Measurements from ENCODE around the gene APOBEC4. TPM values are rescaled to one million over a fixed set of nuclear protein-coding genes. Genes with fewer than 3 reads are reported as not detected.

The APOBEC4 gene
- total RNA-seq, 2 donors from 2014 or later: not detected

DNA sequence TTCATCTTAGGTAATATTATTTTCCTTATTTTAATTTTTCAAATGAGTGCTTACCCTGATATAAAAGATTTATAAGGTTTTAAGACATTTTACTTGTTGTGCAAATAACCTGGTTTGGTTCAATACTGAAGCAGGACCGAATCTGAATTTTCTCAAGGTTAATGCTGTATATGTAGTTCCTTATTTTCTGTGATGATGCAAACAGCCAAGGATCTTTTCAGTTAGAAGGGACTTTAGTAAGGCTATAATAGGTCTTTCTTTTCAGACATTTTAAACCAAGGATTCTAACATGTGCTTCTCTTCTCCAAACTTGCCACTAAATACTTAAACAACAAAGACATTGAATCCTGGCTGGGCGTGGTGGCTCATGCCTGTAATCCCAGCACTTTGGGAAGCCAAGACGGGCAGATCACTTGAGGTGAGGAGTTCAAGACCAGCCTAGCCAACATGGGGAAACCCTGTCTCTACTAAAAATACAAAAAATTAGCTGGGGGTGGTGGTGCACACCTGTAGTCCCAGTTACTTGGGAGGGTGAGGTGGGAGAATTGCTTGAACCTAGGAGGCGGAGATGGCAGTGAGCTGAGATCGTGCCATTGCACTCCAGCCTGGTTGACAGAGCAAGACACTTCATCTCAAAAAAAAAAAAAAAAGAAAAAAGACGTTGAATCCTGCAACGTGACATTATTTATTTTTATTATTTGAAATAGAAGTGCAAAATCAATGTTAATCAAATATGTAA is 14.3 kb downstream of the APOBEC4 start:
- no peak for DNase-seq
- intact Hi-C loops (cut with DNase I): no loop called here
- TF ChIP-seq, protein P1, sequence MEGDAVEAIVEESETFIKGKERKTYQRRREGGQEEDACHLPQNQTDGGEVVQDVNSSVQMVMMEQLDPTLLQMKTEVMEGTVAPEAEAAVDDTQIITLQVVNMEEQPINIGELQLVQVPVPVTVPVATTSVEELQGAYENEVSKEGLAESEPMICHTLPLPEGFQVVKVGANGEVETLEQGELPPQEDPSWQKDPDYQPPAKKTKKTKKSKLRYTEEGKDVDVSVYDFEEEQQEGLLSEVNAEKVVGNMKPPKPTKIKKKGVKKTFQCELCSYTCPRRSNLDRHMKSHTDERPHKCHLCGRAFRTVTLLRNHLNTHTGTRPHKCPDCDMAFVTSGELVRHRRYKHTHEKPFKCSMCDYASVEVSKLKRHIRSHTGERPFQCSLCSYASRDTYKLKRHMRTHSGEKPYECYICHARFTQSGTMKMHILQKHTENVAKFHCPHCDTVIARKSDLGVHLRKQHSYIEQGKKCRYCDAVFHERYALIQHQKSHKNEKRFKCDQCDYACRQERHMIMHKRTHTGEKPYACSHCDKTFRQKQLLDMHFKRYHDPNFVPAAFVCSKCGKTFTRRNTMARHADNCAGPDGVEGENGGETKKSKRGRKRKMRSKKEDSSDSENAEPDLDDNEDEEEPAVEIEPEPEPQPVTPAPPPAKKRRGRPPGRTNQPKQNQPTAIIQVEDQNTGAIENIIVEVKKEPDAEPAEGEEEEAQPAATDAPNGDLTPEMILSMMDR (IDR thresholded peaks at IDR 0.05): no peak

DNA sequence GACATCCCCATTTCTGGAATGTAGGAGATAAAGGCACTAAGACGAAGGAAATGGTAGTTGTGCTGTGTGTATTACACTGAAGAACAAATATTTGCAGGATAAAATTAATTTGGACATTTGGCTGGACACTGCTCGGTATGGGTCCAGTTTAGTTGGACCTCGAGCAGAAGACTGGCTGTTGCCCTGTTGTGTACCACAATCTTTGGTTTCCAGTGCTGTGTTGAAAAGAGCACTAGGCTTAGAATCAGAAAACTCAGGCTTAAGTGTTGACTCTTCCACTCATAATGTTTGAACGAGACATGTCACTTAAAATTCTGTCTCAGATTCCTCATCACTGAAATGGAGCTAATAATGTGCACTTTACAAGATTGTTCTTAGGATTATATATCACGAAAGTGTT is 16.3 kb downstream of the APOBEC4 start:
- peaks cover 15% of the 10 kb centered on the region for H3K4me1 ChIP-seq
- no peaks in the 10 kb centered on the region for H3K36me3 ChIP-seq
- TF ChIP-seq, protein P1 (IDR thresholded peaks at IDR 0.05): no peak
- H3K9ac ChIP-seq (ENCODE audit: low read depth in 2 of 2, low read length in 2 of 2): no peak overlapping the region
- no peaks in the 10 kb centered on the region for H3K27me3 ChIP-seq
- DNase-seq: no peak
- H3K27ac ChIP-seq: no peak overlapping the region
- intact Hi-C loops (cut with DNase I): no loop called here
- H3K9me3 ChIP-seq: no peaks in the 10 kb centered on the region
- no peak overlapping the region for H3K4me3 ChIP-seq

More for the DNA sequence above, 14.3 kb downstream of the APOBEC4 start:
- Histone ChIP-seq H3K4me1 (peaks cover 6% of the 10 kb centered on the region), H3K36me3 (no peaks in the 10 kb centered on the region), H3K9ac (ENCODE audit: low read depth in 2 of 2, low read length in 2 of 2) (no peak overlapping the region), H3K9me3 (no peaks in the 10 kb centered on the region), H3K4me3 (no peak overlapping the region), H3K27ac (no peak overlapping the region), H3K27me3 (no peaks in the 10 kb centered on the region)

DNA sequence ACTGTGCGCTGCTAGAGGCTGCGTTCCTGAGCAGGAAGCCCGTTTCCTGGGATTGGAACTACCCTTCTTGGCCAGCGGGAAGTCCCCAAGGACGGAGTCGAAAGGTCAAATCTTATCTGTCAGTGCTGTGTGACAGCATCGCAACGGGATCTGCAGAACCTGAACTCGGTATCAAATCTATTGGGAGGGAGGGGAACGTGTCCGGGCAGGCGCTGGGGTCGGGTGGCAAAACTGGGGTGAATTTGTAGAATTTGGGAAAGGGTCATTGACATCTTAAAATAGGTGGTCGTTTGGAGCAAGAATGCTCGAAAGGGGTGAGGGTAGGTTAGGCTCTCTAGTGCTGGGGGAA is 16.8 kb downstream of the APOBEC4 start:
- TF ChIP-seq, protein P1 (IDR thresholded peaks at IDR 0.05): no peak
- intact Hi-C loops (cut with DNase I): no loop called here
- H3K27me3 ChIP-seq: no peaks in the 10 kb centered on the region
- no peaks in the 10 kb centered on the region for H3K9me3 ChIP-seq
- H3K4me1 ChIP-seq: peaks cover 15% of the 10 kb centered on the region
- no peak for DNase-seq
- no peaks in the 10 kb centered on the region for H3K36me3 ChIP-seq
- peak overlapping the region; percentile 77 for H3K4me3 ChIP-seq
- H3K27ac ChIP-seq: peak overlapping the region; percentile 98
- peak overlapping the region; percentile 31 to 87 for H3K9ac ChIP-seq (ENCODE audit: low read depth in 2 of 2, low read length in 2 of 2)

DNA sequence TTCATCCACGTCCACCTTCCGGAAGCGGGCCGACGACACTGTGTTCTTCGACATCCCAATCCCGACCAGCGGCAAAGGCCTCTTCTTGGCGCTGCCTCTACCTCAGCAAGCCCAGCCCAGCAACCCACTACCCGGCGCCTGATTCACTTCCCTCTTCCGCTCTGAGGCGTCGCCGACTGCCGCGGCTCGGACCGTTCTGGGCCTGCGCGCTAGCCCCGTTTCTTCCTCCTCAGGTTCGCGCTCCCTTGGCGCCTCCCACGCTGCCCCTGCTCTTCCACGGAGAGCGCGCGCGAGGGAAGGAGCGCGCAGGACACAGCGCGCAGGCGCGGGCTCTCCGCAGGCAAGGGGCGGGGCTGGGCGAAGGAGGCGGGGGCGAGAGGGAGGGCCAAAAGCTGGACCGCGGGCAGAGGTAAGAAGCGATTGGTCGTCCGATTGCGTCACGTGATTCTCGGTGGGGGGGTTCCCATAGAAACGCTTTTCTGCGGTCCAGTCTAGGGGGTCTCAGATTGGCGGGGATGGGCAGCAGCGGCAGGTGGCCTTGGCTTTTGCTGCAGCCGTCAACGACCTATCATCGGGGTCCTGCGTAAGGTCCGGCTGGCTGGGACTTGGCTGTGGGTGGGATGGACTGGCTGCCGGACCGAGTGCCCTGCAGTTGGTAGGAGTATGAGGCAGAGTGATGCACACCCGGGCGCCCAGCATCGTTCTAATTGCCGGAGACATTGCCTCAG is 17.3 kb downstream of the APOBEC4 start, which contains the start of gene ARPC5:
ARPC5 (minus strand) TSS at position 178 of the 728 bp plus-strand sequence; CDS start at position 54, 124 bp downstream.
- Histone ChIP-seq H3K27me3 (no peaks in the 10 kb centered on the region), H3K27ac (peak within 1 kb of the TSS; percentile 98), H3K9ac (ENCODE audit: low read depth in 2 of 2, low read length in 2 of 2) (peak within 1 kb of the TSS; percentile 87 to 89), H3K4me1 (peaks cover 15% of the 10 kb centered on the region), H3K36me3 (no peaks in the 10 kb centered on the region), H3K9me3 (no peaks in the 10 kb centered on the region), H3K4me3 (peak within 1 kb of the TSS; percentile 77)
- intact Hi-C loops (cut with DNase I): no loop called here
- peak; percentile 98 for DNase-seq
- TF ChIP-seq, protein P1 (IDR thresholded peaks at IDR 0.05): no peak

DNA sequence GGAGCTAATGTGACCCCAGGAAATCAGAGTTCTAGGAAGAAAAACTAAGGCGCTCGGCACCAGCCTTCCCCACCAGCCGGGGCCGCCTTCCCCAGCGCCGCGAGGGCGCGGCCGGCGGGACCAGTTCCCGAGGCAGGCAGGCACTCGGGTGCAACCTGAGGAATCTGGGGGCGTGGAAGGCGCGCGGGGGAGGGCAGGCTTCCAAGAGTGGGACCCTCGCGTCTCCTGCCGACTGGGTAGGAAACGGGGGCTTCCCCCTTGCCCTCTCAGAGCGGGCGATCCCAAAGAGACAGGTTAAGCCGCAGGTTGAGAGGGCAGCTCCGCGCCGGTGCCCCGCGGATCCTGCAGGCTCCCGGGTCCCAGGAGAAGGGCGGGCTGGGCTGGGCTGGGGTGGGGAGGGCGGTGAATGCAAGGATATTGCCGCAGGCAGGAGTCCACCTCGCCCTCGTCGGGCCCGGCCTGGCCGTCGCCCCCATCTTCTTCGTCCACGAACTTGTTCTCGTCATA is 18.0 kb downstream of the APOBEC4 start:
- Histone ChIP-seq H3K4me3 (peak overlapping the region; percentile 77), H3K36me3 (no peaks in the 10 kb centered on the region), H3K4me1 (peaks cover 15% of the 10 kb centered on the region), H3K9ac (ENCODE audit: low read depth in 2 of 2, low read length in 2 of 2) (peak overlapping the region; percentile 87 to 89), H3K27me3 (no peaks in the 10 kb centered on the region), H3K9me3 (no peaks in the 10 kb centered on the region), H3K27ac (peak overlapping the region; percentile 98)
- TF ChIP-seq, protein P1 (IDR thresholded peaks at IDR 0.05): no peak
- peak; percentile 64 for DNase-seq
- intact Hi-C loops (cut with DNase I): no loop called here

Measured in colonic mucosa (tissue), 4 donors.